Right lobe of liver (tissue), 4 donors: ENCODE data around the gene OR6N2.

Experiments used
- POLR2A ChIP-seq: fragments of 450-650 bp; IDR thresholded peaks from one replicate; pipeline ENCODE4 v1.6.1; 2017; ENCODE audit warnings: antibody characterized with exemption, mild to moderate bottlenecking
- TF ChIP-seq, protein P1 (sequence below), 4 donors: fragments of 200-600 bp in 3 of 4; fragments of 450-650 bp in 1 of 4; IDR thresholded peaks; one replicate each; pipeline versions ENCODE4 v1.5.1 to v1.8.0; 2016 to 2022; ENCODE audit warnings: antibody characterized with exemption in 4 of 4, mild to moderate bottlenecking in 2 of 4
- donor health status: DM: no; HTN: no; CAD: no.
- donor health status: DM: no; HTN: no; CAD: no.
- donor health status: DM: no; HTN: yes; CAD: no.

DNA sequence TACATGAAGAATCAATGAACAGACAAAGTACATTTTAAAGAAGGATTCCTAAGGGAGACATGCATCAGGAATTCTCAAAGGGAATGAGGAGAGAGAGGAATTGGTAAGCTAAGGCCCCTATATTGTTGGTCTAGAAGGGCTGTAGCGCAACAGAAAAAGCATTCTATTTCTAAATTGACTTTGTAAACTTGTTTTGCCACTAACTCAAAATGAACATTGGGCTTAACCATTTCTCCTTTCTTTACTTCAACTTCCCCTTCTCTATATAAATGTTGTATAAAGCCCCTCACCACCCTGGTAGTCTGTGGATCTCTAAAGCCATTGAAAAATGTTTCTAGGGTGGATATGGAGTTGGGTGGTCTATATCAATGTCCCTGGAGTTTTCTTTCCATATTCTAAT, 20.4 kb upstream of the OR6N2 start:
- TF ChIP-seq, protein P1, sequence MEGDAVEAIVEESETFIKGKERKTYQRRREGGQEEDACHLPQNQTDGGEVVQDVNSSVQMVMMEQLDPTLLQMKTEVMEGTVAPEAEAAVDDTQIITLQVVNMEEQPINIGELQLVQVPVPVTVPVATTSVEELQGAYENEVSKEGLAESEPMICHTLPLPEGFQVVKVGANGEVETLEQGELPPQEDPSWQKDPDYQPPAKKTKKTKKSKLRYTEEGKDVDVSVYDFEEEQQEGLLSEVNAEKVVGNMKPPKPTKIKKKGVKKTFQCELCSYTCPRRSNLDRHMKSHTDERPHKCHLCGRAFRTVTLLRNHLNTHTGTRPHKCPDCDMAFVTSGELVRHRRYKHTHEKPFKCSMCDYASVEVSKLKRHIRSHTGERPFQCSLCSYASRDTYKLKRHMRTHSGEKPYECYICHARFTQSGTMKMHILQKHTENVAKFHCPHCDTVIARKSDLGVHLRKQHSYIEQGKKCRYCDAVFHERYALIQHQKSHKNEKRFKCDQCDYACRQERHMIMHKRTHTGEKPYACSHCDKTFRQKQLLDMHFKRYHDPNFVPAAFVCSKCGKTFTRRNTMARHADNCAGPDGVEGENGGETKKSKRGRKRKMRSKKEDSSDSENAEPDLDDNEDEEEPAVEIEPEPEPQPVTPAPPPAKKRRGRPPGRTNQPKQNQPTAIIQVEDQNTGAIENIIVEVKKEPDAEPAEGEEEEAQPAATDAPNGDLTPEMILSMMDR (IDR thresholded peaks at IDR 0.05), result no peak
- no peak for TF ChIP-seq POLR2A
